ENCODE data around the gene OR1D5.
"Not testable (repeated sequence)": the region's sequence is repeated elsewhere in the genome, so short reads cannot be mapped to it uniquely, and the experiment has no call there.

The OR1D5 gene

DNA sequence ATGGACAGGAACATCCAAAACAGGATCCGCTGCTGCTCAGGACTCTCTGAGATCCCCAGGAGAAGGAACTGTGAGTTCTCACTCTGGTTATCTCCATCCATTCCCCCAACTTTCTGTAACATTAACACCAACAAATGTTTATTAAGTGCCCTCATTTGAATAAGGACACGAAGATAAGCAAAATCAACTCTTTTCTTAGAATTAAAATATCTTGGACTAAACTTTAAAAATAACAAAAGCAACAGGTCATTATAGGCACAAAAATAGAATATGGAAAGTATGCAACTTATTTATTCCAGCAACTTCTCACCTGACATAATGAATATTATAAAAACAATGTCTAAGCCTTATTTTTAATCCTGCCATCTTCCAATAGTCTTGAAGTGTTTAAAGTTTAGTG lies at the start of gene OR1D5:
OR1D5 (minus strand) TSS at position 101 of the 400 bp plus-strand sequence; CDS start at position 101, 0 bp downstream.
- DNase-seq (ENCODE audit: low spot score) = not testable (repeated sequence)

GRCh38 chr17:3104322-3104721 lies 40.9 kb upstream of the OR1D5 start, which contains the start of gene OR1D2:
OR1D2 (minus strand) TSS chr17:3104422; CDS start chr17:3092996, 11,426 bp downstream.
- no peak for DNase-seq (ENCODE audit: low spot score)

GRCh38 chr17:3073850-3074249 lies 10.4 kb upstream of the OR1D5 start:
- DNase-seq (ENCODE audit: low spot score) = not testable (repeated sequence)

- DNase-seq (ENCODE audit: low spot score) = not testable (repeated sequence)
Measured at GRCh38 chr17:3065192-3065591, 1.8 kb upstream of the OR1D5 start.

- DNase-seq (ENCODE audit: low spot score) = not testable (repeated sequence)
Measured at GRCh38 chr17:3062824-3063377, 506 bp downstream of the OR1D5 start.

- DNase-seq (ENCODE audit: low spot score) = not testable (repeated sequence)
Measured at GRCh38 chr17:3054868-3055267, 8.5 kb downstream of the OR1D5 start.

- no peak for DNase-seq (ENCODE audit: low spot score)
Measured at GRCh38 chr17:3049705-3050295, 13.6 kb downstream of the OR1D5 start.

GRCh38 chr17:3048727-3049471 lies 14.5 kb downstream of the OR1D5 start:
- DNase-seq (ENCODE audit: low spot score) = peak; percentile 93

- DNase-seq (ENCODE audit: low spot score) = no peak
Measured at GRCh38 chr17:3046753-3047152, 16.7 kb downstream of the OR1D5 start.

GRCh38 chr17:3043737-3044365 lies 19.6 kb downstream of the OR1D5 start:
- DNase-seq (ENCODE audit: low spot score) = no peak

GRCh38 chr17:3040882-3041281 lies 22.5 kb downstream of the OR1D5 start:
- DNase-seq (ENCODE audit: low spot score) = no peak

- DNase-seq (ENCODE audit: low spot score) = no peak
Measured at GRCh38 chr17:3039736-3040135, 23.7 kb downstream of the OR1D5 start.

- DNase-seq (ENCODE audit: low spot score) = no peak
Measured at GRCh38 chr17:3038941-3039340, 24.5 kb downstream of the OR1D5 start.

DNA sequence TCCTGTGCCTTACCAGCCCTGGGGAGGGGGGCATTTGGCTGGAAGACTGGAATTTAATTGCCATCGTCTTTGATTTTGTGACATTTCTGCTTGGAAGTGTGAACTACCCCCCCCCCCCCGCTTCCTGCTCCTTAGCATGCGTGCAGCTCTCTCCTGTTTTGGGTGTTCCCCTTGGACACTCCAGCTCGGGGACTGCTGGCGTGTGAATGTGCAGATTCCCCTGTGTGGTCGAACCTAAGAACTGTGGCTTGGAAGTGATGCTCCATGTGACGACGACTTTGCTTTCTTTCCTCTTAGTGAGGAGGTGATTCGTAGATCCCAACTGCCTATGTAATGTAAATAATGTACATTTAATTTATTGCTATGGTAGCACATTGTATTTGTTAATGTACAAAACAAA lies 26.1 kb downstream of the OR1D5 start:
- DNase-seq (ENCODE audit: low spot score) = no peak

DNA sequence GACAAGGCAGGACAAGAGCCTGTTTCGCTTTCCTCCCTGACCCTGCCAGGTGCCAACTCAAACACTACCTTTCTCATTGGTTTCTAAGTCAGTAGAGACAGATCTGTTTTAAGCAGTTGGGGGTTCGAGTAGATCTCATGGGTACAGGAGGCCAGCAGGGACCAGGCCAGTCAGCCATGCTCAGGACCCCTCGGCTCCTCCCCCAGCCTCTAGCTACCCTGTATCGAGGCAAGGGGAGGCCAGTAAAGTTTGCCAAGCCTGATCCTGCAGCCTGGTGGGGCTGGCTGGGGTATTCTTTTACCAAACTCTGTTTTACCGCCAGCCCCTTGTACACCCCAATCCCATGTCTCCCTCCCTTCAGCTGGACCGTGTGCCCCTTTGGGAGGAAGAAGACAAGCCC lies 26.6 kb downstream of the OR1D5 start:
- DNase-seq (ENCODE audit: low spot score) = no peak

GRCh38 chr17:3035968-3036280 lies 27.5 kb downstream of the OR1D5 start:
- no peak for DNase-seq (ENCODE audit: low spot score)

DNA sequence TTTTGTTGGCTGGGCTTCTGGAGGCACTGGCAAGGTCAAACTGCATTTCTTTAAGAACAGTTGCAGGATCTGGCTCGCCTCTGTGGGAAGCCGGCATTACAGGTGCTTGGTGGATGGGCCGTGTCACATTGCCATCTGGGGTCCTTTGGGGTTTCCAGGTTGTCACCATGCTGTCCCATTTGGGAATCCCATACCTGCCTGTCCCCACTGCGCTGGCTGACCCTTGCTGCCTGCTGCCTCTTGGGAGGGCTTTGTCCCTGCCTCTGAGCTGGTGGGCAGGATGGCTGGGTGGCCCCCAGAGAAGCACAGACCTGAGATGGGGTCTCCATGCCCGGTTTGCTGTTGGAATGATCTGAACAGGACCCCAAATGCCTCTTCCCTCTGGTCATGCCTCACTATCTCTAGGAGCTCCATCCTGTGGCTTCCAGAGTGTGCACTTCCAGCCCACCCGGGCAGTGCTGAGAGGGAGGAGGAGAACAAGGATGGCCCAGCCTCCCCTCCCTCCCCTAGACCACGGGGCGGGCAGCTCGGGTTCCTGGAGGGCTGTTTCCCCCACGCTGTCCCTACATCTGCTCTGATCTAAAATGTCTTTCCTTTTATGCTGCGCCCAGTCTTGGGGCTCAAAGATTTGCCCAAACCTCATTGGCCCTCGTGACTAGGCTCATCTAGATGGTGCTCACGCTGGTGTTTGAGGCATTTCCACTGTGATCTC lies 28.0 kb downstream of the OR1D5 start:
- no peak for DNase-seq (ENCODE audit: low spot score)

DNA sequence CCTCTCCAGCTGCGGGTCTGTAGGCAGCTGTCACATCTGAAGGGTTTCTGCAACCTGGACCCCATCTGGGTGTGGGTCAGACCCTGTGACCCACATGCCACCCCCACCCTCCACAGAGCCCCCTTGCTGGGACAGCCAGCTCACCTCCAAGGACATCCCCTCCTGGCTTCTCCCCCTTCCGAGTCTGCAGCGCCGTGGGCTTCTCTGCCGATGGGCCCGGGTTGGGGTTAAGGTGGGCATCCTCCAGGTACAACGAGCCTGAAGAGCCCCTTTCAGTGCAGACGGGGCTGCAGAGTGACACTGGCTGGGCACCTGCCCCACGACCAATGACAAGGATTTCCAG lies 28.9 kb downstream of the OR1D5 start:
- no peak for DNase-seq (ENCODE audit: low spot score)

DNA sequence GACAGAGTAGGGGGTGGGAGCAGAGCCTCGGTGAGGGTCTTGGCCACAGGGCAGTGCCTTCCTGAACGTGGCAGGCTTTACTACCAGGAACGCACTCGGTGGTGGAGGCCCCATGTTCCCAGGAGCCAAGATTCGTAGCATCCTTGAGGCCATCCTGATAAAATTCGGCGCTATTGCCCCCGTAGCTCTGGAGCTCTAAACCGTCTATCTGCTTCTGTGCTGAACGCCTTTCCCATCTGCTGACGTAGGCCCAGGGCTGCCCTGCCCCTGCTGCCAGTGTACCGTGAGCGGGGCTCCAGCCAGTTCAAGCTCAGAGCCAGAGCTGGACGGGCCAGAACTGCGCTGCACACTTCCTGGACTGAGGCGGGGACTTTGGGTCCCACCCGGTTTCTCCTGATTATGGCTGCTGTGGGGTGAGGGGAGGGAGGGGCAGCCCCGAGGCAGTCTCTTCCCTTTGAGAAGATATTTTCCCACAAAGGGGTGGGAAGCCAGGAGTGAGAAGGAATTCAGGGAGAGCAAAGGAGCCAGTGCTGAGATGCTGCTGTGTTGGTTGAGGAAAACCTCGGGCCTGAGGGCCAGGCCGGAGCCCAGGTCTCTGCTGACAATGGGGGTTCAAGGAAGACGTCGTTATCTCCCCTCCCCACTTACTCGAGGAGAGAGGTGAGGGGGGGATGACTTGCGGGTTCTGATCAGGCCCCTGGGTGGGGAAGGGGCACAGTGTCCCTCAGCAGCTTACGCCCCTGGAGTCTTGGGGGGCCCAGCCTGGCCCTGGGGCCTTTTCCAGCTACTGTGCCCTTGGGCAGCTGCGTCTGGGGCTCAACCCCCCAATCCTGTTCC lies 29.4 kb downstream of the OR1D5 start:
- DNase-seq (ENCODE audit: low spot score) = no peak

- DNase-seq (ENCODE audit: low spot score) = no peak
Measured at GRCh38 chr17:3033248-3033640, 30.2 kb downstream of the OR1D5 start.

Data from iPS-NIHi11 (cell line).